ENCODE results near the gene SLFN14.
A peak's percentile ranks its signal among the peaks of the same experiment; 100 is the strongest.
"Not testable (repeated sequence)": the region's sequence is repeated elsewhere in the genome, so short reads cannot be mapped to it uniquely, and the experiment has no call there.

Gene SLFN14

DNA sequence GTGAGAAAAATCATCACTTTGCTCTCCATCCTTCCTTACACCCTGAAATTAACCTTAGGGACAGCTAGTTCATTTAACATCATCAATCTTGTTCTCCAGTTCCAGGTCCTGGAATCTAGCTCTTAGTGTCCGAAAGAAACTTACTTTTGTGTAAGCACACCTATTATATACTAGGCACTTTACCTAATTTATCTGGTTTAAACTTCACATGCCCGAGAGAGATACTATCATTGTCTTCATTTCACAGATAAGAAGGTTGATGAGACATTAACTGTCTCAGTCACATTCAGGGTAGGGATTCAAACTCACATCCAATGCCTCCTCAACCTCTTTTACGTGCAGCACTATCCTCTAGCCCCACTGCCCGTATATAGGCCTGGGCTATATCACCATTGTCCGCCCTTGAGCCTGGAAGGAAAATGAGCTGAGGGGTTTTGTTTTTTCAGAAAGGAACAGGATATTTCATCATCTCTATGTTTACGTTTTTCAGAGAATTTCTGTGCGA, 26.0 kb upstream of the SLFN14 start:
- Histone ChIP-seq H3K4me1 (ENCODE audit: control insufficient read depth, insufficient read depth, low read length) (peaks cover 14% of the 10 kb centered on the region), H3K27me3 (ENCODE audit: control insufficient read depth, insufficient read depth, low read length) (no peaks in the 10 kb centered on the region), H3K9ac (ENCODE audit: low read length) (peak overlapping the region; percentile 97), H3K27ac (ENCODE audit: low read depth, low read length) (peak overlapping the region; percentile 93), H3K9me3 (ENCODE audit: control insufficient read depth, insufficient read depth, low read depth, low read length) (no peaks in the 10 kb centered on the region), H3K36me3 (ENCODE audit: control insufficient read depth, insufficient read depth, low read length) (no peaks in the 10 kb centered on the region), H3K4me3 (ENCODE audit: low read depth, low read length) (peak overlapping the region; percentile 97)

DNA sequence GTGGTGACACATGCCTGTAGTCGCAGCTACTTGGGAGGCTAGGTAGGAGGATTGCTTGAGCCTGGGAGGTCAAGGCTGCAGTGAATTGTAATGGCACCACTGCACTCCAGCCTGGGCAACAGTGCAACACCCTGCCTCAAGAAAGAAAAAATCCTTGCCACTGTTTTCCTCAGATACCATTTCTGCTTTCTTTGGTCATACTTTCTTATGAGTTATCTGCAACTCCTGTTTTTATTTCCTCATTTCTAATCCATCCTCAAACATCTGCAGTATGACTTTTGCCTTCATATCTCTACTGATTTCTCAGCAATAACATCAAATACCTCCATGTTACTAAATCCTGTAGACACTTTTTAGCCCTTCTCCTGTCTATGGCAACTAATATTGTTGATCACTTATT, 23.4 kb upstream of the SLFN14 start:
- H3K4me3 ChIP-seq (ENCODE audit: low read depth, low read length) = no peak overlapping the region
- H3K27ac ChIP-seq (ENCODE audit: low read depth, low read length) = no peak overlapping the region
- no peaks in the 10 kb centered on the region for H3K27me3 ChIP-seq (ENCODE audit: control insufficient read depth, insufficient read depth, low read length)
- no peak overlapping the region for H3K9ac ChIP-seq (ENCODE audit: low read length)
- no peaks in the 10 kb centered on the region for H3K9me3 ChIP-seq (ENCODE audit: control insufficient read depth, insufficient read depth, low read depth, low read length)
- no peaks in the 10 kb centered on the region for H3K36me3 ChIP-seq (ENCODE audit: control insufficient read depth, insufficient read depth, low read length)
- peaks cover 10% of the 10 kb centered on the region; the same call in 1 of the 2 replicates for H3K4me1 ChIP-seq (ENCODE audit: control insufficient read depth, insufficient read depth, low read length)

DNA sequence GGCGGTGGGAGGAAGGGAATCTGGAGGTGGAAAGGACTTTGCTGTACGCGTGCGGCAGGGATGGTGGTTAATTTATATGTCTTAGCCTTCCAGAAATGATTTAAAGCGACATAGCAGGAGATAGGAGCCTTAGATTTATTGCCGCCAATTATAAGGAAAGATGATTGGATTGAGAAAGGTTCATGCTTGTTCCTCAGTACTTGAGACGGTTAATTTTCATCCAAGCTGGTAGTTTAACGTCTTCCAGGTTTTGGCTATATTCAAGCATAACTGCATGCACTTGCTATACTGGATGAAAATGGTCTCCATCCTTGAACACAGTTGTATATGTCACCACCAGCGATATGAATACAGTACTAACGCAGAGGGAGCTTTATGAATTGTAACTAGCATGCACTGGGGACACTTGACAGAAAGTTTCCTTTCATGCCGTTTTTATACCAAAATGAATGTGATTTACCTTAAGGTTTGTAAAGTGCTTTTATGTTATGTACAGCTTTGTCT, 18.4 kb upstream of the SLFN14 start:
- peak overlapping the region; percentile 94 for H3K9ac ChIP-seq (ENCODE audit: low read length)
- H3K36me3 ChIP-seq (ENCODE audit: control insufficient read depth, insufficient read depth, low read length) = peaks cover 17% of the 10 kb centered on the region
- H3K4me3 ChIP-seq (ENCODE audit: low read depth, low read length) = peak overlapping the region; percentile 90
- no peaks in the 10 kb centered on the region for H3K9me3 ChIP-seq (ENCODE audit: control insufficient read depth, insufficient read depth, low read depth, low read length)
- H3K27me3 ChIP-seq (ENCODE audit: control insufficient read depth, insufficient read depth, low read length) = no peaks in the 10 kb centered on the region
- peaks cover 3% of the 10 kb centered on the region; the same call in 1 of the 2 replicates for H3K4me1 ChIP-seq (ENCODE audit: control insufficient read depth, insufficient read depth, low read length)
- peak overlapping the region; percentile 72; the same call in 1 of the 2 replicates for H3K27ac ChIP-seq (ENCODE audit: low read depth, low read length)

- H3K27ac ChIP-seq (ENCODE audit: low read depth, low read length) = peak within 1 kb of the TSS; percentile 72; the same call in 1 of the 2 replicates
- peak within 1 kb of the TSS; percentile 94 for H3K9ac ChIP-seq (ENCODE audit: low read length)
- H3K4me1 ChIP-seq (ENCODE audit: control insufficient read depth, insufficient read depth, low read length) = peaks cover 3% of the 10 kb centered on the region; the same call in 1 of the 2 replicates
- peaks cover 17% of the 10 kb centered on the region for H3K36me3 ChIP-seq (ENCODE audit: control insufficient read depth, insufficient read depth, low read length)
- H3K27me3 ChIP-seq (ENCODE audit: control insufficient read depth, insufficient read depth, low read length) = no peaks in the 10 kb centered on the region
- no peaks in the 10 kb centered on the region for H3K9me3 ChIP-seq (ENCODE audit: control insufficient read depth, insufficient read depth, low read depth, low read length)
- peak within 1 kb of the TSS; percentile 90 for H3K4me3 ChIP-seq (ENCODE audit: low read depth, low read length)
These were observed 17.7 kb upstream of the SLFN14 start, which contains the start of gene PEX12 for GRCh38 chr17:35578197-35578928. Gene PEX12 (minus strand): TSS chr17:35578571. CDS start chr17:35578021, 550 bp downstream.

DNA sequence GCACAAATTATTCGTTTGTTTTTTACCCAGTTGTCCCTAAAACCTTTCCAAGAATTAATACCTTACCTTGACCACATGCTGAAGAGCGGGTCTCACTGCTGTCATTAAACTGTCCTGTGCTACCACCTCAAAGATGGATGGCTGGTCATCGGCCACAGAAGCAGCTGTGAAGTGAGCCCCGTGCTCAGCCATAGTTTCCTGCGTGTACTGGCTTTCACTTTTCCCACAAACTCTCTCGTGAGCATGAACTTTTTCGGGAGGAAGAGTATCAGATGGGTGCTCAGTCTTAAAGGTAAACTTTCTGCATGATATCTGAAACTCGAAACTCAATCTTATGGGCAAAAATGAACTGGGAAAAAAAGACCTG, 17.2 kb upstream of the SLFN14 start:
- Histone ChIP-seq H3K4me1 (ENCODE audit: control insufficient read depth, insufficient read depth, low read length) (peaks cover 3% of the 10 kb centered on the region; the same call in 1 of the 2 replicates), H3K27me3 (ENCODE audit: control insufficient read depth, insufficient read depth, low read length) (no peaks in the 10 kb centered on the region), H3K9ac (ENCODE audit: low read length) (peak overlapping the region; percentile 94), H3K36me3 (ENCODE audit: control insufficient read depth, insufficient read depth, low read length) (peaks cover 17% of the 10 kb centered on the region), H3K27ac (ENCODE audit: low read depth, low read length) (peak overlapping the region; percentile 2; the same call in 1 of the 2 replicates), H3K9me3 (ENCODE audit: control insufficient read depth, insufficient read depth, low read depth, low read length) (no peaks in the 10 kb centered on the region), H3K4me3 (ENCODE audit: low read depth, low read length) (peak overlapping the region; percentile 90)

GRCh38 chr17:35575759-35576158, 15.1 kb upstream of the SLFN14 start:
- Histone ChIP-seq H3K36me3 (ENCODE audit: control insufficient read depth, insufficient read depth, low read length) (peaks cover 17% of the 10 kb centered on the region), H3K9me3 (ENCODE audit: control insufficient read depth, insufficient read depth, low read depth, low read length) (no peaks in the 10 kb centered on the region), H3K27ac (ENCODE audit: low read depth, low read length) (no peak overlapping the region), H3K4me1 (ENCODE audit: control insufficient read depth, insufficient read depth, low read length) (peaks cover 3% of the 10 kb centered on the region; the same call in 1 of the 2 replicates), H3K9ac (ENCODE audit: low read length) (no peak overlapping the region), H3K4me3 (ENCODE audit: low read depth, low read length) (no peak overlapping the region), H3K27me3 (ENCODE audit: control insufficient read depth, insufficient read depth, low read length) (no peaks in the 10 kb centered on the region)

DNA sequence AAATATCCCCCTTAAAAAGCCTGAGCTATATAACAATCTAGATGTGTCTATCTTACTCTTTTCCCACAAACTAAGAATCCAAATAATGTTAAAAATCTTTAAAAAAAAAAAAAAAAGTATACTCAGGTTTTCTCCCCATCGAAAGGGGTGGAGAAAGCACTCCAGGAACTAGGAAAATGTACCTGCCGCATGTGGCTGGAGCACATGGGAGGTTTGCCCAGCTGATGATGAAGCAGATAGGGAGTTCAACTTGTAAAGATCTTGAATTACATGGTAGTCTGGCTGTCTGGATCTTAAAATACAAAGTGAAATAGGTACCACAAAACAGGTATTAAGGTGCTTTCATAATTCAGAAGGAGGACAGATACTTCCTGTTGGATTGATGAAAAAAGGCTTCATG, 8.8 kb upstream of the SLFN14 start:
- Histone ChIP-seq H3K27ac (ENCODE audit: low read depth, low read length) (no peak overlapping the region), H3K9me3 (ENCODE audit: control insufficient read depth, insufficient read depth, low read depth, low read length) (no peaks in the 10 kb centered on the region), H3K4me3 (ENCODE audit: low read depth, low read length) (peak overlapping the region; percentile 89), H3K9ac (ENCODE audit: low read length) (no peak overlapping the region), H3K4me1 (ENCODE audit: control insufficient read depth, insufficient read depth, low read length) (0 out of 2 replicates have a peak, but pooled peaks cover 3% of the 10 kb centered on the region), H3K36me3 (ENCODE audit: control insufficient read depth, insufficient read depth, low read length) (peaks cover 2% of the 10 kb centered on the region), H3K27me3 (ENCODE audit: control insufficient read depth, insufficient read depth, low read length) (peaks cover 11% of the 10 kb centered on the region)

DNA sequence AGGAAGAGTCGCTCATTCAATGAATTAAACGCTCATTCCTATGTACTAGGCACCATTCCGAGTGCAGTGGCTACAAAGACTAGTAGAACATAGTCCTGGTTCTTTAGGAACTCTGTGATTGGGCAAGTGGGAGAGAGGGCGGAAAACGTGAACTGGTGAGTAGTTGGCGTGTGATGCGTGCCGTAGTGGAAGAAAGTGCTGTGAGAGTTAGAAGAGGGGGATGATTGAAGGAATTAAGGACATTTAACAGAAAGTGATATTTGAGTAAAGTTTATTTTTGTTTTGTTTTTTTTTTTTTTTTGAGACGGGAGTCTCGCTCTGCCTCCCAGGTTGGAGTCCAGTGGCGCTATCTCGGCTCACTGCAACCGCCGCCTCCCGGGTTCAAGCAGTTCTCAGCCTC, 7.9 kb upstream of the SLFN14 start:
- Histone ChIP-seq H3K4me1 (ENCODE audit: control insufficient read depth, insufficient read depth, low read length) (0 out of 2 replicates have a peak, but pooled peaks cover 3% of the 10 kb centered on the region), H3K9ac (ENCODE audit: low read length) (peak overlapping the region; percentile 85), H3K27ac (ENCODE audit: low read depth, low read length) (peak overlapping the region; percentile 65; the same call in 1 of the 2 replicates)

DNA sequence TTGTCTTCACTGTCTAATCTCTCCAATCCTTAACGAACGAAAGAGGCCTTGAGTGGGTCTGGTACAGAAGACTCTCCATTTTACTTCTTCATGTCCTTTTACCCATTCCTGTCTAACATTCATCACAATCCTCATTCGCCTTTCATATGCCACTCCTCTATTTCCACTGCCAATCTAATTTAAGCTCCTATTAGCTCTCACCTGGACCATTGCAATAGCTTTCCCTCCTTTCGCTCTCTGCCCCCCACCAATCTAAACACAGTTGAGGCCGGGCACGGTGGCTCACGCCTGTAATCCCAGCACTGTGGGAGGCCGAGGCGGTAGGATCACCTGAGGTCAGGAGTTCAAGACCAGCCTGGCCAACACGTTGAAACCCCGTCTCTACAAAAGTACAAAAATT, 6.3 kb upstream of the SLFN14 start:
- Histone ChIP-seq H3K4me3 (ENCODE audit: low read depth, low read length) (peak overlapping the region; percentile 89), H3K4me1 (ENCODE audit: control insufficient read depth, insufficient read depth, low read length) (0 out of 2 replicates have a peak, but pooled peaks cover 3% of the 10 kb centered on the region), H3K36me3 (ENCODE audit: control insufficient read depth, insufficient read depth, low read length) (no peaks in the 10 kb centered on the region), H3K27me3 (ENCODE audit: control insufficient read depth, insufficient read depth, low read length) (peaks cover 11% of the 10 kb centered on the region), H3K9me3 (ENCODE audit: control insufficient read depth, insufficient read depth, low read depth, low read length) (no peaks in the 10 kb centered on the region), H3K9ac (ENCODE audit: low read length) (no peak overlapping the region), H3K27ac (ENCODE audit: low read depth, low read length) (no peak overlapping the region)

More for the DNA sequence above, 7.9 kb upstream of the SLFN14 start:
- no peaks in the 10 kb centered on the region for H3K9me3 ChIP-seq (ENCODE audit: control insufficient read depth, insufficient read depth, low read depth, low read length)
- peak overlapping the region; percentile 89 for H3K4me3 ChIP-seq (ENCODE audit: low read depth, low read length)
- peaks cover 11% of the 10 kb centered on the region for H3K27me3 ChIP-seq (ENCODE audit: control insufficient read depth, insufficient read depth, low read length)
- no peaks in the 10 kb centered on the region; the same call in 1 of the 2 replicates for H3K36me3 ChIP-seq (ENCODE audit: control insufficient read depth, insufficient read depth, low read length)

GRCh38 chr17:35563181-35563580, 2.6 kb upstream of the SLFN14 start:
- not testable (repeated sequence) for H3K9me3 ChIP-seq (ENCODE audit: control insufficient read depth, insufficient read depth, low read depth, low read length); H3K27ac ChIP-seq (ENCODE audit: low read depth, low read length); H3K9ac ChIP-seq (ENCODE audit: low read length); H3K36me3 ChIP-seq (ENCODE audit: control insufficient read depth, insufficient read depth, low read length); H3K4me3 ChIP-seq (ENCODE audit: low read depth, low read length); H3K4me1 ChIP-seq (ENCODE audit: control insufficient read depth, insufficient read depth, low read length)
- peaks cover 11% of the 10 kb centered on the region for H3K27me3 ChIP-seq (ENCODE audit: control insufficient read depth, insufficient read depth, low read length)

Measured in HUES6 (cell line).